ENCODE data around the gene UQCR10. TPM values are rescaled to one million over a fixed set of nuclear protein-coding genes. Genes with fewer than 3 reads are reported as not detected.

UQCR10 gene
- total RNA-seq, 1 experiment from 2014 or later: 74.1 TPM

DNA sequence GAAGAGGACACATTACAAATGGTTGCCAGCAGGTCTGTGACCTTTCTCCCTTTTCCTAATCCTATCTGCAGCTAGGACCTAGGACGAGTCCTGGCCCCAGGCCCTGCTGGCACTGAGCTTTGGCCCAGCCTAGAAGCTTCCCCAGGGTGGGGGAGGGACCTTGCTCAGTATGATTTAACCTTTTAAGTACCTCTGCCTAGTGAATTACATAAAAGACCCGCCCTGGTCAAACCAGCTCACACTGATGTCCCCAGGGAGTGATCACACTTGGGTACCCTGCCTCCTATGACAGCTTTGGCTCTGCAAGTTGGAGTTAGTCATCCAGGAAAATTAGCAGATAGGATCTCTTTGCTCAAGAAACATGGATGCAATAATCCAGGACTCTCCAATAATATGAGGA lies 49.0 kb downstream of the UQCR10 start:
- Histone ChIP-seq H3K4me3 (ENCODE audit: low read length) (no peak overlapping the region), H3K4me1 (ENCODE audit: low read length) (no peaks in the 10 kb centered on the region), H3K36me3 (ENCODE audit: insufficient read depth, low read length) (peaks cover 13% of the 10 kb centered on the region; the same call in 1 of the 2 replicates), H3K27ac (ENCODE audit: low read length) (no peak overlapping the region), H4K20me1 (ENCODE audit: insufficient read depth, low read depth, low read length) (no peaks in the 10 kb centered on the region), H3K9ac (ENCODE audit: low read length) (no peak overlapping the region), H3K4me2 (ENCODE audit: low read depth, low read length, poor library complexity, severe bottlenecking) (no peak overlapping the region), H2AFZ (ENCODE audit: low read length) (no peak overlapping the region), H3K27me3 (ENCODE audit: low read length) (no peaks in the 10 kb centered on the region), H3K9me3 (ENCODE audit: low read length) (no peaks in the 10 kb centered on the region), H3K79me2 (ENCODE audit: low read length) (no peaks in the 10 kb centered on the region), H3K9me2 (replicated peaks; ENCODE audit: insufficient read depth, low read length) (no peaks in the 10 kb centered on the region)
- no peak for DNase-seq

DNA sequence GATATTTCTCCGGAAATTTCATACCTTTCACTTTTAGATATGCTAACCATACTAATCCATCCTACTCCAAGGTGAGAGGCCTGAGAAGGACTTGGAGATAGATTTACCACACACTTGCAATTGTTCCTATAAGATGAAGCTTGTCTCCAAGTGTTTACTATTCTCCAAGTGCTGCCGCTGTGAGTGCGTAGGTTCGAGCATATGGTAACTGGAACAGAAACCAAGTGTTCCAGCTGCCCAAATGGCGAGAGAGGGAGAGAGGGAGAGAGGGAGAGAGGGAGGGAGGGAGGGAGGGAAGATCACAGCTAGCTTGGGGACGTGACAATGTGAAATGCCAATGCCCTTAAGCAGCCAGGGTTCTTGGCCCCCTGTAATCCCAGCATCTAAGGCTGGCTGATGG lies 49.4 kb downstream of the UQCR10 start:
- Histone ChIP-seq H3K9me3 (ENCODE audit: low read length) (no peaks in the 10 kb centered on the region), H3K27ac (ENCODE audit: low read length) (no peak overlapping the region), H3K9me2 (replicated peaks; ENCODE audit: insufficient read depth, low read length) (no peaks in the 10 kb centered on the region), H3K36me3 (ENCODE audit: insufficient read depth, low read length) (peaks cover 16% of the 10 kb centered on the region; the same call in 1 of the 2 replicates), H2AFZ (ENCODE audit: low read length) (no peak overlapping the region), H3K4me1 (ENCODE audit: low read length) (peaks cover 4% of the 10 kb centered on the region), H3K4me3 (ENCODE audit: low read length) (no peak overlapping the region), H3K9ac (ENCODE audit: low read length) (no peak overlapping the region), H3K79me2 (ENCODE audit: low read length) (no peaks in the 10 kb centered on the region), H3K4me2 (ENCODE audit: low read depth, low read length, poor library complexity, severe bottlenecking) (no peak overlapping the region), H3K27me3 (ENCODE audit: low read length) (no peaks in the 10 kb centered on the region), H4K20me1 (ENCODE audit: insufficient read depth, low read depth, low read length) (no peaks in the 10 kb centered on the region)
- no peak for DNase-seq

DNA sequence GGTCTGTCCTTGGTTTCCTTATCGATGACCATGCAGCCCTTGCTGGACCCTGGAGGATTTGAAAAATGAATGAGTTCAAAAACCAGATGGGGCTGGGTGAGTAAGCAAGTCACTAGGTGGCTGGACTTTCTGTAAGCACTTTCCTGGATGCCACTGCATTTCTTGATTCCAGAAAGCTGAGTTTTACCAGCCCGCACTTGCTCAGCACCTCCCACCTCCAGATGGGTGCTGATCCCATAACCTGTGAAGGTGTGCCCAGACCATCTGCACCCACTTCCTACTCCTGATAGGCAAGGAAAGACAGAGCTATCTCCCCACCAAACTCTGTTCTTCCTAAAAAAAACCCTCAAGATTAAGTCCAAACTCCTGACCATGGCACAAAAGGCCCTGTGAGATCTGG lies 49.8 kb downstream of the UQCR10 start:
- Histone ChIP-seq H3K27ac (ENCODE audit: low read length) (no peak overlapping the region), H3K9me3 (ENCODE audit: low read length) (no peaks in the 10 kb centered on the region), H3K4me1 (ENCODE audit: low read length) (peaks cover 4% of the 10 kb centered on the region), H4K20me1 (ENCODE audit: insufficient read depth, low read depth, low read length) (no peaks in the 10 kb centered on the region), H3K4me2 (ENCODE audit: low read depth, low read length, poor library complexity, severe bottlenecking) (no peak overlapping the region), H3K9ac (ENCODE audit: low read length) (no peak overlapping the region), H3K27me3 (ENCODE audit: low read length) (no peaks in the 10 kb centered on the region), H3K9me2 (replicated peaks; ENCODE audit: insufficient read depth, low read length) (no peaks in the 10 kb centered on the region), H3K36me3 (ENCODE audit: insufficient read depth, low read length) (peaks cover 19% of the 10 kb centered on the region; the same call in 1 of the 2 replicates), H2AFZ (ENCODE audit: low read length) (no peak overlapping the region), H3K79me2 (ENCODE audit: low read length) (no peaks in the 10 kb centered on the region), H3K4me3 (ENCODE audit: low read length) (no peak overlapping the region)
- no peak for DNase-seq

DNA sequence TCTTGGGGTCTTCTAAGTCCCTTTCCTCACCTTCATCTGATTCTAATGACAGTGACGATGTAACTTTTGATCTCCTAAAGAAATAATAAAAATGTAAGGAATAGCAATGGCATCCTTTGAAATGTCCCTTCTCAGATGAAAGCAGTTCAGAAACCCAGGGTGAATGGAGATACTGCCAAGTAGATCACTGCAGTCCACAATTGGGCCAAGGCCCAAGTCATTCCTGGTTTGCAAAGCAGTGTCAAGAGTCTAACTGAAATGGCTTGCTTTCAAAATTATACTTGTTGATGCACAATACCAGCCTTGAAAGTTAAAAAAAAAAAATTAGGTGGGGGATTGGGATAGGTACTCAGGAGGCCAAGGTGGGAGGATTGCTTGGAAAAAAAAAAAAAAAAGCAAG lies 50.6 kb downstream of the UQCR10 start:
- no peaks in the 10 kb centered on the region for H3K27me3 ChIP-seq (ENCODE audit: low read length)
- H3K9me2 ChIP-seq (replicated peaks; ENCODE audit: insufficient read depth, low read length): no peaks in the 10 kb centered on the region
- H3K79me2 ChIP-seq (ENCODE audit: low read length): no peaks in the 10 kb centered on the region
- no peak overlapping the region for H3K9ac ChIP-seq (ENCODE audit: low read length)
- H3K36me3 ChIP-seq (ENCODE audit: insufficient read depth, low read length): peaks cover 17% of the 10 kb centered on the region; the same call in 1 of the 2 replicates
- DNase-seq: no peak
- no peaks in the 10 kb centered on the region for H3K9me3 ChIP-seq (ENCODE audit: low read length)
- no peak overlapping the region for H2AFZ ChIP-seq (ENCODE audit: low read length)
- no peak overlapping the region for H3K4me2 ChIP-seq (ENCODE audit: low read depth, low read length, poor library complexity, severe bottlenecking)
- no peak overlapping the region for H3K4me3 ChIP-seq (ENCODE audit: low read length)
- H3K4me1 ChIP-seq (ENCODE audit: low read length): peaks cover 4% of the 10 kb centered on the region
- H4K20me1 ChIP-seq (ENCODE audit: insufficient read depth, low read depth, low read length): no peaks in the 10 kb centered on the region
- H3K27ac ChIP-seq (ENCODE audit: low read length): no peak overlapping the region

DNA sequence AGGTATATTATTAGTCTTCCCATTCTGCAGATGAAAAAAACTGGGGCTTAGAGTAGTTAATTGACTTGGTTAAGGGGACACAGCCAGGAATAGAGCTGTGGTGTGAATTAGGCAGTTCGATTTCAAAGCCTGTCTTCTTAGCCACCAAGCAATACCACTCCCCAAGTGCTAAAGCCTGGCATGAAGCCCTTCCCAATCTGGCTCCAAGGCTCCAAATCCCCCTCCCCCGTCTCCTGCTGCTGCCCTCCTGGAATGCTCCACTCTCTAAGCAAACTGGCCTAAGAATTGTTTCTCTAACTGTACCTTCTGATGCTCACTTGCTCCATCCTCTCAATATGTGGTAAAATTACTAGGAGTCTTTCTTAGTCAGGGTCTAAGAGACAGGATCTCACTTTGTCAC lies 52.3 kb downstream of the UQCR10 start:
- Histone ChIP-seq H3K27me3 (ENCODE audit: low read length) (no peaks in the 10 kb centered on the region), H3K4me1 (ENCODE audit: low read length) (peaks cover 4% of the 10 kb centered on the region), H3K9ac (ENCODE audit: low read length) (no peak overlapping the region), H2AFZ (ENCODE audit: low read length) (no peak overlapping the region), H3K4me2 (ENCODE audit: low read depth, low read length, poor library complexity, severe bottlenecking) (no peak overlapping the region), H4K20me1 (ENCODE audit: insufficient read depth, low read depth, low read length) (no peaks in the 10 kb centered on the region), H3K9me3 (ENCODE audit: low read length) (no peaks in the 10 kb centered on the region), H3K79me2 (ENCODE audit: low read length) (no peaks in the 10 kb centered on the region), H3K36me3 (ENCODE audit: insufficient read depth, low read length) (peaks cover 17% of the 10 kb centered on the region; the same call in 1 of the 2 replicates), H3K27ac (ENCODE audit: low read length) (no peak overlapping the region), H3K9me2 (replicated peaks; ENCODE audit: insufficient read depth, low read length) (no peaks in the 10 kb centered on the region), H3K4me3 (ENCODE audit: low read length) (no peak overlapping the region)
- no peak for DNase-seq

Small RNAs within 50 kb of the gene (small RNA-seq; reads per million reads assigned to genes)
- not detected for gene RF00019

Other genes starting within 250 kb of the UQCR10 start
- gene THOC5, start 213.6 kb upstream of the UQCR10 start, total RNA-seq (2014; rRNA removed; shearing (Covaris generic); ENCODE audit: low replicate concordance): 48.2 and 54.0 TPM in 2 replicates
- gene NIPSNAP1, start 186.3 kb upstream of the UQCR10 start, total RNA-seq (2014; rRNA removed; shearing (Covaris generic); ENCODE audit: low replicate concordance): 75.9 and 100 TPM in 2 replicates
- gene NF2, start 163.7 kb upstream of the UQCR10 start, total RNA-seq (2014; rRNA removed; shearing (Covaris generic); ENCODE audit: low replicate concordance): 19.0 and 24.2 TPM in 2 replicates
- gene CABP7, start 47.4 kb upstream of the UQCR10 start, total RNA-seq (2014; rRNA removed; shearing (Covaris generic); ENCODE audit: low replicate concordance): not detected in 2 replicates
- 16.1 and 22.4 TPM in 2 replicates for gene ZMAT5, start 362 bp upstream of the UQCR10 start, total RNA-seq (2014; rRNA removed; shearing (Covaris generic); ENCODE audit: low replicate concordance)
- gene ASCC2, start 70.9 kb downstream of the UQCR10 start, total RNA-seq (2014; rRNA removed; shearing (Covaris generic); ENCODE audit: low replicate concordance): 29.0 and 29.5 TPM in 2 replicates
- gene MTMR3, start 115.8 kb downstream of the UQCR10 start, total RNA-seq (2014; rRNA removed; shearing (Covaris generic); ENCODE audit: low replicate concordance): 11.3 and 12.5 TPM in 2 replicates

Data from Karpas-422 (cell line).